HG03565 (cell line): ENCODE results near the gene STMN3.

Experiments used
- ATAC-seq: cut with Tn5 transposase; IDR thresholded peaks from one replicate; pipeline ENCODE4 v1.9.1; 2021; ENCODE audit warnings: mild to moderate bottlenecking, moderate library complexity; ENCODE audit not compliant: unreplicated experiment

Gene STMN3

GRCh38 chr20:63591147-63591533 lies 62.1 kb downstream of the STMN3 start:
- ATAC-seq, result no peak

GRCh38 chr20:63590218-63591146 lies 62.7 kb downstream of the STMN3 start:
- no peak for ATAC-seq
